Measurements from ENCODE around the gene PLXNA1.
A peak's percentile ranks its signal among the peaks of the same experiment; 100 is the strongest.

PLXNA1 gene

DNA sequence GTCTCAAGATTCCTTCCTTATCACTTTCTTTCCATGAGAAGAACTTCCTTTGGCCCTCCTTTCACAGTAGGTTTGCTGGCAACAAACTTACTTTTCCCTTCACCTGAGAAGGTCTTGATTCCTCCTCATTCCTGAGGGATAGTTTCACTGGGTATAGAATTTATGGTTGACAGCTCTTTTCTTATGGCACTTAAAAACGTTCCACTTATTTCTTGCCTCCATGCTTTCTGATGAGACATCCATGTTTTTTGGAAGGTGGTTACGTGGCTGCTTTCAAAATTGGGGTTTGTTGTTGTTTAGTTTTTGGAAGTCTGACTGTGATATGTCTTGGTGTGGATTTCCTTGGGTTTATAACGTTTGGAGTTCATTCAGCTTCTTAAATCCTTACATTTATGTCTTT is 8.2 kb upstream of the PLXNA1 start:
- no peak for DNase-seq (ENCODE audit: low read depth)

DNA sequence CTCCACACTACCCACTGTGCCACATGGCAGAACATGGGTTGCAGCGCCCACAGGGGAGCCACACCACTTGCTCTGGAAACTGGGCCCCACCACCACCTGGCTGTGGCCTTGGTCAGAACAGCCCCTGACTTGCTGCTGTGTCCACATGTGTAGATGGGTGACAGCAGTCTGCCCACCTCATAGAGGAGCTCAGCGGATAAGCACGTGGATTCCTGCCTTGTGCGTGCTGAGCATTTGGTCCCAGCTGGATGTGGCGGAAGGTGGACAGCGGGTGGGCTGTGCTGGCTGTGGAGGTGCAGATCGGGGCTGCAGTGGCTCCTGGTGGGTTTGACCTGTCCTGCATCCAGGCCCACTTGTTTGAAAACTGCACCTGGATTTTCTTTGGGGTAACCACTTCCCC is 6.0 kb upstream of the PLXNA1 start:
- TF ChIP-seq, protein P1, sequence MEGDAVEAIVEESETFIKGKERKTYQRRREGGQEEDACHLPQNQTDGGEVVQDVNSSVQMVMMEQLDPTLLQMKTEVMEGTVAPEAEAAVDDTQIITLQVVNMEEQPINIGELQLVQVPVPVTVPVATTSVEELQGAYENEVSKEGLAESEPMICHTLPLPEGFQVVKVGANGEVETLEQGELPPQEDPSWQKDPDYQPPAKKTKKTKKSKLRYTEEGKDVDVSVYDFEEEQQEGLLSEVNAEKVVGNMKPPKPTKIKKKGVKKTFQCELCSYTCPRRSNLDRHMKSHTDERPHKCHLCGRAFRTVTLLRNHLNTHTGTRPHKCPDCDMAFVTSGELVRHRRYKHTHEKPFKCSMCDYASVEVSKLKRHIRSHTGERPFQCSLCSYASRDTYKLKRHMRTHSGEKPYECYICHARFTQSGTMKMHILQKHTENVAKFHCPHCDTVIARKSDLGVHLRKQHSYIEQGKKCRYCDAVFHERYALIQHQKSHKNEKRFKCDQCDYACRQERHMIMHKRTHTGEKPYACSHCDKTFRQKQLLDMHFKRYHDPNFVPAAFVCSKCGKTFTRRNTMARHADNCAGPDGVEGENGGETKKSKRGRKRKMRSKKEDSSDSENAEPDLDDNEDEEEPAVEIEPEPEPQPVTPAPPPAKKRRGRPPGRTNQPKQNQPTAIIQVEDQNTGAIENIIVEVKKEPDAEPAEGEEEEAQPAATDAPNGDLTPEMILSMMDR (conservative IDR thresholded peaks at IDR 0.05; ENCODE audit: low read depth, low read length) = no peak
- H3K4me3 ChIP-seq (ENCODE audit: low read length) = no peak overlapping the region
- no peak for DNase-seq (ENCODE audit: low read depth)

More for the DNA sequence above, 8.2 kb upstream of the PLXNA1 start:
- TF ChIP-seq, protein P1 (conservative IDR thresholded peaks at IDR 0.05; ENCODE audit: low read depth, low read length) = no peak
- no peak overlapping the region for H3K4me3 ChIP-seq (ENCODE audit: low read length)

DNA sequence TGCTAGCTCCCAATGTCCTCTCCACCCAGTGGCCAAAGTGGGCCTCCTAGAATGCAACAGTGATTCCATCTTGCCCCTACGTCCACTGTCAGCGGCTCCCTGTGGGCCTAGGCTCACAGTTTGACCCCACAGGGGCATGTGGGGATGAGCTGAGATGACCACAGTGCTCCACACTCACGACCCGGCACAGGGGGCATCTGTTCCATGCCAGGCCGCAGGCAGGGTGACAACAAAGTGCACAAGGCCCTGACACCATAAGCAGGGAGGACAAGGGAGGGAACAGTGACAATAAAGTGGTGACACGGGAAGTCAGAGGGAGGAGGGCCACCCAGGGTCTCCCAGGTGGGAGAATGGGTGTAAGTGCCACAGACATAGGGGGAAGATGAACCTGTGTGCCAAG is 5.1 kb upstream of the PLXNA1 start:
- no peak for DNase-seq (ENCODE audit: low read depth)
- TF ChIP-seq, protein P1 (conservative IDR thresholded peaks at IDR 0.05; ENCODE audit: low read depth, low read length) = no peak
- H3K4me3 ChIP-seq (ENCODE audit: low read length) = no peak overlapping the region

DNA sequence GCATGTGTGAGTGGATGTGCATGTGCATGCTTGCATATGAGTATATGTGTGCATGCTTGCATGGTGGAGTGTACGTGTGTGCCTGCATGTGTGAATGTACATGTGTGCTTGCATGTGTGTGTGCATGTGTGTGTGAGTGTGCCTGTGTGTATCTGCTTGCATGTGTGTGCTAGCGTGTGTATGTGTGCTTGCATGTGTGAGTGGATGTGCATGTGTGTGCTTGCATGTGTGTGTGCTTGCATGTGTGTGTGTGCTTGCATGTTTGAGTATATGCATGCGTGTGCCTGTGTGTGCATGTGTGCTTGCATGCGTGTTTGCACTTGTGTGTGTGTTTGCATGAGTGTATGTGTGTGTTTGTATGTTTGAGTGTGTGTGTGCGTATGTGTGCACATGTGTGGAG is 4.6 kb upstream of the PLXNA1 start:
- TF ChIP-seq, protein P1 (conservative IDR thresholded peaks at IDR 0.05; ENCODE audit: low read depth, low read length) = no peak
- no peak overlapping the region for H3K4me3 ChIP-seq (ENCODE audit: low read length)
- DNase-seq (ENCODE audit: low read depth) = no peak

DNA sequence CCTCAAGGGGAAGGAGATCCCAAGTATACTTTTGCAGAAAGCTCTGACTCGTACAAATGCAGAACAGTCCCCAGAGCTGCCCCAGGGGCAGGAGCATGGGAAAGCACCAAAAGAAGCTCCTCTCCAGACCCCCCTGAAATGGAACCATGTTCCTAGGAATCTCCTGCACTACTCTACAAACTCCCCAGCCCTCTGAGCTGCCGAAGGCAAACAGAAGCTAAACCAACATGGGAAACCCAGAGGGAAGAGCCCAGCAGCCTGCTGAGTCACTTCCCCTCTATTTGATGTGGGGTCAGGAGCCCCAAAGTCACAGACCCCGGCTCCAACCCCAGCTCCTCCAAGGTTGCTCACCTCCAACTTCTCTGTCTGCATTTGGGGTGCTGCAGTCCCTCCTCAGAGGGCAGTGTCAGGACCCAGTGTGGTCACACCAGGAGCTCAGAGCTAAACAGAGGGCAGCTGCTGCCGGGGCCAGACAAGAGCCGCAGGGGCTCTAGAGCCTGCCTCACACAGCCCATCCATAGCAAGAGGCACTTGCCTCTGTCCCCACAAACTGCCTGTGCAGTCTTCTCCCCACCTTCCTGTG is 3.8 kb upstream of the PLXNA1 start:
- no peak overlapping the region for H3K4me3 ChIP-seq (ENCODE audit: low read length)
- TF ChIP-seq, protein P1 (conservative IDR thresholded peaks at IDR 0.05; ENCODE audit: low read depth, low read length) = no peak
- DNase-seq (ENCODE audit: low read depth) = no peak

DNA sequence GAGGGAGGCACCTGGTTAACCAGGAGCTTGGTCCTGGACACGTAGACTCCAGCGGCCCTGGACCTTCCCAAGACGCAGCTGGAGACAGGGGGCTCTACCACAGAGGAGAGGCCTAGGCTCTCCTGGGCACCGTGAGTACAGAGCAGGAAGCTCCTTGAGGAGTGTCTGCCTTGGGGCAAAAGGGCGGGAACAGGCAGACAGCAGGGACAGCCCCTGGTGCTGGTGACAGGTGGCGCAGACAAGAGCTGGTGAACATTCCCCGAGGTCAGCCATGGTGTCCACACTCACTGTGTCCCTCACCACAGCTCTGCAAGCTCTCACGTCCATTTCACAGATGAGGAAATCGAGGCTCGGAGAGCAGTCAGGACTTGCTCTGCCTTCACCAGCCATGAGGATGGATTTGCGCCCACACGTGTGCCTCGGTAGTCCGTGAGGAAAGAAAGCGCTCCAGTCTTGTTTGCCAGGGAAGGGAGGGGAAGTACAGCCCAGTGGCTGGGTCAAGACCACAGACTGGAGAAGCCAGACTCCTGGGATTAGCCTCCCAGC is 2.6 kb upstream of the PLXNA1 start:
- no peak for DNase-seq (ENCODE audit: low read depth)
- no peak overlapping the region for H3K4me3 ChIP-seq (ENCODE audit: low read length)
- TF ChIP-seq, protein P1 (conservative IDR thresholded peaks at IDR 0.05; ENCODE audit: low read depth, low read length) = no peak

DNA sequence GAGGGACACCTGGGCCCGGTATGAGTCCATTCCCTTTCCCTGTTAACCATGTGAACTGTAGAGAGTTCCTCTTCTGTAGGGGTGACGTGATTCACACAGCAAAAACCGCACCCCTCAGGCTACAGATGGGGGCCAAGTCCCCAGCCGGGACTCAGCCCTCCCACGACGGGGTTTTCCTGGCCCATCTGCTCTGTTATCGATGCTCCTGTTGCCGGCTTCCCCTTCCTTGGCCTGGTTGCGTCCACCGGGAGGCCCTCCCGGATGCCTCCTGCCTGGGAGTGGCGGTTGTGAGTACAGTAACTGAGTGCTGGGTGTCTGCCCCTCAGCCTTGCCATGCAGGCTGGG is 817 bp upstream of the PLXNA1 start:
- no peak for DNase-seq (ENCODE audit: low read depth)
- peak overlapping the region; percentile 33 for H3K4me3 ChIP-seq (ENCODE audit: low read length)
- TF ChIP-seq, protein P1 (conservative IDR thresholded peaks at IDR 0.05; ENCODE audit: low read depth, low read length) = no peak

Data from retinal pigment epithelial cell (primary cell).